ENCODE data around the gene C1QTNF3. TPM values are rescaled to one million over a fixed set of nuclear protein-coding genes. Genes with fewer than 3 reads are reported as not detected.

The C1QTNF3 gene
- total RNA-seq, 4 donors from 2014 or later: 5.9 to 30.1 (median 8.7) TPM

- Histone ChIP-seq H3K9me3 (no peaks in the 10 kb centered on the region), H3K4me3 (no peak overlapping the region), H3K4me1 (no peaks in the 10 kb centered on the region), H3K27ac (no peak overlapping the region), H3K27me3 (no peaks in the 10 kb centered on the region), H3K36me3 (peaks cover 13% of the 10 kb centered on the region)
- TF ChIP-seq POLR2AphosphoS5 (IDR thresholded peaks at IDR 0.05) (no peak), EP300 (IDR thresholded peaks at IDR 0.05) (no peak), POLR2A (IDR thresholded peaks at IDR 0.05) (no peak)
- TF ChIP-seq, protein P1, sequence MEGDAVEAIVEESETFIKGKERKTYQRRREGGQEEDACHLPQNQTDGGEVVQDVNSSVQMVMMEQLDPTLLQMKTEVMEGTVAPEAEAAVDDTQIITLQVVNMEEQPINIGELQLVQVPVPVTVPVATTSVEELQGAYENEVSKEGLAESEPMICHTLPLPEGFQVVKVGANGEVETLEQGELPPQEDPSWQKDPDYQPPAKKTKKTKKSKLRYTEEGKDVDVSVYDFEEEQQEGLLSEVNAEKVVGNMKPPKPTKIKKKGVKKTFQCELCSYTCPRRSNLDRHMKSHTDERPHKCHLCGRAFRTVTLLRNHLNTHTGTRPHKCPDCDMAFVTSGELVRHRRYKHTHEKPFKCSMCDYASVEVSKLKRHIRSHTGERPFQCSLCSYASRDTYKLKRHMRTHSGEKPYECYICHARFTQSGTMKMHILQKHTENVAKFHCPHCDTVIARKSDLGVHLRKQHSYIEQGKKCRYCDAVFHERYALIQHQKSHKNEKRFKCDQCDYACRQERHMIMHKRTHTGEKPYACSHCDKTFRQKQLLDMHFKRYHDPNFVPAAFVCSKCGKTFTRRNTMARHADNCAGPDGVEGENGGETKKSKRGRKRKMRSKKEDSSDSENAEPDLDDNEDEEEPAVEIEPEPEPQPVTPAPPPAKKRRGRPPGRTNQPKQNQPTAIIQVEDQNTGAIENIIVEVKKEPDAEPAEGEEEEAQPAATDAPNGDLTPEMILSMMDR (IDR thresholded peaks at IDR 0.05): no peak
- WGBS: 37% methylated on average over 2 of the region's 2 CpGs
- DNase-seq (ENCODE audit: low spot score in 2 of 2): no peak
Measured at GRCh38 chr5:34022121-34022705, 20.8 kb downstream of the C1QTNF3 start.

- DNase-seq (ENCODE audit: low spot score in 2 of 2): no peak
- no peak overlapping the region for H3K4me3 ChIP-seq
- peaks cover 13% of the 10 kb centered on the region for H3K36me3 ChIP-seq
- H3K4me1 ChIP-seq: no peaks in the 10 kb centered on the region
- no peaks in the 10 kb centered on the region for H3K27me3 ChIP-seq
- H3K27ac ChIP-seq: no peak overlapping the region
- H3K9me3 ChIP-seq: no peaks in the 10 kb centered on the region
- 94% methylated on average over 2 of the region's 2 CpGs for WGBS
- TF ChIP-seq, protein P1 (IDR thresholded peaks at IDR 0.05): no peak
- no peak for TF ChIP-seq EP300 (IDR thresholded peaks at IDR 0.05)
- no peak for TF ChIP-seq POLR2A (IDR thresholded peaks at IDR 0.05)
- no peak for TF ChIP-seq POLR2AphosphoS5 (IDR thresholded peaks at IDR 0.05)
Measured at GRCh38 chr5:34021334-34021733, 21.7 kb downstream of the C1QTNF3 start.

DNA sequence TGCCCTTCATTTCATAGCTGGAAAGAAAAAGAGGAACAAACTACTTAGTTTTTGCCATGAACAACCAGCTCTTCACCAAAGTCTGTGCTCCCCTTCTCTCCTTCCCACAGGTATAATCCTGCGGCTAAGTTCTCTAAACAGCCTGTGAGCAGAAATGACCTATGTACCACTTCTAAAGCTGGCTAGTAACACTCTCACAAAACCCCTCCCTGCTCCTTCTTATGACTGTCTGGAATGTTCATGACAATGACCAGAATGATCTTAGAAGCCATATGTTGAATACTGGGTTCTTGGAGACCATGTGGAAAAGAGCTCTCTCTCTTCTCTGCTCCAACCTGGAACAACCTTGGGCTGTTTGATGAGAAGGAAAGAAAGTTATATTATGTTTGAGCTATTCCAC, 22.3 kb downstream of the C1QTNF3 start:
- H3K36me3 ChIP-seq: peaks cover 13% of the 10 kb centered on the region
- TF ChIP-seq POLR2A (IDR thresholded peaks at IDR 0.05): no peak
- TF ChIP-seq, protein P1 (IDR thresholded peaks at IDR 0.05): no peak
- no peak for TF ChIP-seq POLR2AphosphoS5 (IDR thresholded peaks at IDR 0.05)
- no peak for TF ChIP-seq EP300 (IDR thresholded peaks at IDR 0.05)
- WGBS: 95% methylated on average over 1 of the region's 1 CpG

GRCh38 chr5:34017254-34017653, 25.8 kb downstream of the C1QTNF3 start:
- 81% methylated on average over 2 of the region's 2 CpGs for WGBS
- no peaks in the 10 kb centered on the region for H3K9me3 ChIP-seq
- H3K4me3 ChIP-seq: no peak overlapping the region

More for the DNA sequence above, 22.3 kb downstream of the C1QTNF3 start:
- Histone ChIP-seq H3K4me3 (no peak overlapping the region), H3K9me3 (no peaks in the 10 kb centered on the region), H3K4me1 (no peaks in the 10 kb centered on the region), H3K27me3 (no peaks in the 10 kb centered on the region), H3K27ac (no peak overlapping the region)
- no peak for DNase-seq (ENCODE audit: low spot score in 2 of 2)

DNA sequence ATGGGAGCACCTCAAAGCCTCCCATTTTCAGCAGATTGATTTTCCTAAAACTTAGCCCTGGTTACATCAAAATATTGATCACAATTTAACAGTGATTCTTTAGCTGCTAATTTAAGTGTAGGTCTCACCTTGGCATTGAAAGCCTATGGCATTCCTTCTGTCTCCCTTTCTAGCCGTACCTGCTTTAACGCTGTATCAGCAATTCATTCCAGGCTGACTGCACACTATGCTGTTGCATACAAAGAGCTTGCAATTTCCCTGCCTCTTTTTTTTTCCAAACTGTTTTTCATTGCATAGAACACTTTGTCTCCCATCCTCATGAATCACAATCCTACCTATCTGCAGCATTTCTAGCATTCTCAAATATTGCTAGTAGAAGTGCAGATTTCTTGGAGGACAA, 26.3 kb downstream of the C1QTNF3 start:
- Histone ChIP-seq H3K9me3 (no peaks in the 10 kb centered on the region), H3K36me3 (peaks cover 10% of the 10 kb centered on the region), H3K4me3 (no peak overlapping the region), H3K27me3 (no peaks in the 10 kb centered on the region), H3K4me1 (no peaks in the 10 kb centered on the region), H3K27ac (no peak overlapping the region)
- DNase-seq (ENCODE audit: low spot score in 2 of 2): no peak
- 85% methylated on average over 2 of the region's 2 CpGs for WGBS
- TF ChIP-seq, protein P1 (IDR thresholded peaks at IDR 0.05): no peak
- no peak for TF ChIP-seq POLR2AphosphoS5 (IDR thresholded peaks at IDR 0.05)
- no peak for TF ChIP-seq POLR2A (IDR thresholded peaks at IDR 0.05)
- no peak for TF ChIP-seq EP300 (IDR thresholded peaks at IDR 0.05)

More at GRCh38 chr5:34017254-34017653, 25.8 kb downstream of the C1QTNF3 start:
- DNase-seq (ENCODE audit: low spot score in 2 of 2): no peak
- no peaks in the 10 kb centered on the region for H3K27me3 ChIP-seq
- H3K36me3 ChIP-seq: peaks cover 10% of the 10 kb centered on the region
- TF ChIP-seq POLR2AphosphoS5 (IDR thresholded peaks at IDR 0.05): no peak
- TF ChIP-seq EP300 (IDR thresholded peaks at IDR 0.05): no peak
- no peak for TF ChIP-seq POLR2A (IDR thresholded peaks at IDR 0.05)
- TF ChIP-seq, protein P1 (IDR thresholded peaks at IDR 0.05): no peak
- H3K27ac ChIP-seq: no peak overlapping the region
- H3K4me1 ChIP-seq: no peaks in the 10 kb centered on the region
